MM.1S (cell line): ENCODE data around the gene GAPDHS.

ENCODE experiments used
- CTCF ChIP-seq: fragments of 300-600 bp; sonication (generic); IDR thresholded peaks from 2 replicates; pipeline ENCODE4 v1.5.1; 2016; ENCODE audit warnings: antibody characterized with exemption, low read length, mixed read lengths
- EZH2phosphoT487 ChIP-seq: fragments of 300-600 bp; sonication (generic); IDR thresholded peaks from 2 replicates; pipeline ENCODE4 v1.6.1; 2018; ENCODE audit warnings: antibody characterized with exemption, low read length

GRCh38 chr19:35500611-35501010, 32.6 kb upstream of the GAPDHS start:
- TF ChIP-seq CTCF = no peak
- no peak for TF ChIP-seq EZH2phosphoT487
